ENCODE data around the gene BCL11B.

DNA sequence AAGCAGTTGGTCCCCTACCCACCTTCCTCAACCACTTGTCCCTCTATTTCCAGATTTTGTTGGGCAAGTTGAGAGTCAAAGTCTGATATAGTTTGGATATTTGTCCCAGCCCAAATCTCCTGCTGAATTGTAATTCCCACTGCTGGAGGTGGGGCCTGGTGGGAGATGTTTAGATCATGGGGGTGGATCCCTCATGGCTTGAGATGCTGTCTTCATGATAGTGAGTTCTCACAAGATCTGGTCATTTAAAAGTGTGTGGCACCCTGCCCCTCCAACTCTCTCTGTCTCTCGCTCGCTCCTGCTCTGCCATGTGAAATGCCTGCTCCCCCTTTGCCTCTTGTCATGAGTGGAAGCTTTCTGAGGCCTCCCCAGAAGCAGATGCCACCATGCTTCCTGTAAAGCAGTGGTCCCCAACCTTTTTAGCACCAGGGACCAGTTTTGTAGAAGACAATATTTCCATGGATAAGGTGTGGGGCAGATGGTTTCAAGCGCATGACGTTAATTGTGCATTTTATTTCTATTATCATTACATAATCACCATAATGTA lies 37.3 kb upstream of the BCL11B start:
- TF ChIP-seq, protein P1, sequence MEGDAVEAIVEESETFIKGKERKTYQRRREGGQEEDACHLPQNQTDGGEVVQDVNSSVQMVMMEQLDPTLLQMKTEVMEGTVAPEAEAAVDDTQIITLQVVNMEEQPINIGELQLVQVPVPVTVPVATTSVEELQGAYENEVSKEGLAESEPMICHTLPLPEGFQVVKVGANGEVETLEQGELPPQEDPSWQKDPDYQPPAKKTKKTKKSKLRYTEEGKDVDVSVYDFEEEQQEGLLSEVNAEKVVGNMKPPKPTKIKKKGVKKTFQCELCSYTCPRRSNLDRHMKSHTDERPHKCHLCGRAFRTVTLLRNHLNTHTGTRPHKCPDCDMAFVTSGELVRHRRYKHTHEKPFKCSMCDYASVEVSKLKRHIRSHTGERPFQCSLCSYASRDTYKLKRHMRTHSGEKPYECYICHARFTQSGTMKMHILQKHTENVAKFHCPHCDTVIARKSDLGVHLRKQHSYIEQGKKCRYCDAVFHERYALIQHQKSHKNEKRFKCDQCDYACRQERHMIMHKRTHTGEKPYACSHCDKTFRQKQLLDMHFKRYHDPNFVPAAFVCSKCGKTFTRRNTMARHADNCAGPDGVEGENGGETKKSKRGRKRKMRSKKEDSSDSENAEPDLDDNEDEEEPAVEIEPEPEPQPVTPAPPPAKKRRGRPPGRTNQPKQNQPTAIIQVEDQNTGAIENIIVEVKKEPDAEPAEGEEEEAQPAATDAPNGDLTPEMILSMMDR (IDR thresholded peaks at IDR 0.05; ENCODE audit: poor library complexity), result no peak
- TF ChIP-seq EZH2phosphoT487 (IDR thresholded peaks at IDR 0.05; ENCODE audit: low read depth, severe bottlenecking, unreplicated experiment), result no peak
- no peak for TF ChIP-seq EZH2 (IDR thresholded peaks at IDR 0.05; ENCODE audit: borderline replicate concordance)
